Measurements from ENCODE around the gene CCDC73. TPM values are rescaled to one million over a fixed set of nuclear protein-coding genes. Genes with fewer than 3 reads are reported as not detected.
A peak's percentile ranks its signal among the peaks of the same experiment; 100 is the strongest.

Gene CCDC73
- total RNA-seq, 1 donor from 2014 or later: not detected

- peak; percentile 100 for ATAC-seq
- intact Hi-C loops (cut with DNase I): no loop called here
- Histone ChIP-seq H3K9me3 (no peaks in the 10 kb centered on the region), H3K4me1 (peaks cover 20% of the 10 kb centered on the region), H3K27me3 (no peaks in the 10 kb centered on the region), H3K36me3 (peaks cover 5% of the 10 kb centered on the region), H3K4me3 (peak within 1 kb of the TSS; percentile 89), H3K27ac (peak within 1 kb of the TSS; percentile 89)
- peak; percentile 99 for DNase-seq
- TF ChIP-seq CTCF (IDR thresholded peaks at IDR 0.05): no peak
Observed at GRCh38 chr11:32583459-32584271, 210.8 kb downstream of the CCDC73 start, which contains the start of gene EIF3M. Gene EIF3M, plus strand, starts transcription at chr11:32583831. Its CDS starts 57 bp downstream, at chr11:32583888.

GRCh38 chr11:32581556-32581955 is 212.9 kb downstream of the CCDC73 start:
- TF ChIP-seq CTCF (IDR thresholded peaks at IDR 0.05): no peak

GRCh38 chr11:32580967-32581366 is 213.5 kb downstream of the CCDC73 start:
- intact Hi-C loops (cut with DNase I): no loop called here
- Histone ChIP-seq H3K36me3 (no peaks in the 10 kb centered on the region), H3K27ac (no peak overlapping the region), H3K4me3 (no peak overlapping the region), H3K27me3 (no peaks in the 10 kb centered on the region), H3K9me3 (no peaks in the 10 kb centered on the region), H3K4me1 (peaks cover 13% of the 10 kb centered on the region)
- ATAC-seq: no peak
- no peak for TF ChIP-seq CTCF (IDR thresholded peaks at IDR 0.05)
- no peak for DNase-seq

More at GRCh38 chr11:32581556-32581955, 212.9 kb downstream of the CCDC73 start:
- ATAC-seq (no peak), DNase-seq (no peak)
- intact Hi-C loops (cut with DNase I): no loop called here
- no peak overlapping the region for H3K27ac ChIP-seq
- H3K27me3 ChIP-seq: no peaks in the 10 kb centered on the region
- H3K36me3 ChIP-seq: no peaks in the 10 kb centered on the region
- no peak overlapping the region for H3K4me3 ChIP-seq
- peaks cover 18% of the 10 kb centered on the region for H3K4me1 ChIP-seq
- H3K9me3 ChIP-seq: no peaks in the 10 kb centered on the region

GRCh38 chr11:32576456-32576855 is 218.0 kb downstream of the CCDC73 start:
- intact Hi-C loops (cut with DNase I): no loop called here
- no peak for TF ChIP-seq CTCF (IDR thresholded peaks at IDR 0.05)
- DNase-seq: no peak

GRCh38 chr11:32575070-32575469 is 219.4 kb downstream of the CCDC73 start:
- H3K9me3 ChIP-seq: no peaks in the 10 kb centered on the region
- peaks cover 5% of the 10 kb centered on the region for H3K27me3 ChIP-seq
- ATAC-seq: no peak
- no peak for TF ChIP-seq CTCF (IDR thresholded peaks at IDR 0.05)
- H3K36me3 ChIP-seq: no peaks in the 10 kb centered on the region
- no peak overlapping the region for H3K27ac ChIP-seq
- H3K4me3 ChIP-seq: no peak overlapping the region
- no peaks in the 10 kb centered on the region for H3K4me1 ChIP-seq
- intact Hi-C loops (cut with DNase I): no loop called here
- no peak for DNase-seq

More at GRCh38 chr11:32576456-32576855, 218.0 kb downstream of the CCDC73 start:
- H3K4me3 ChIP-seq: no peak overlapping the region
- no peaks in the 10 kb centered on the region for H3K4me1 ChIP-seq
- no peaks in the 10 kb centered on the region for H3K9me3 ChIP-seq
- ATAC-seq: no peak
- H3K27ac ChIP-seq: no peak overlapping the region
- H3K36me3 ChIP-seq: no peaks in the 10 kb centered on the region
- peaks cover 5% of the 10 kb centered on the region for H3K27me3 ChIP-seq

Data from upper lobe of right lung (tissue), 1 donor.